Body of pancreas (tissue), 4 donors: ENCODE measurements around the gene ZCCHC2.

Experiments used
- POLR2A ChIP-seq, 3 donors: fragments of 450-650 bp; IDR thresholded peaks; one replicate each; pipeline ENCODE4 v1.6.1; 2016; ENCODE audit warnings: antibody characterized with exemption in 3 of 3, mild to moderate bottlenecking in 2 of 3
- TF ChIP-seq, protein P1 (sequence below), 7 experiments: fragments of 450-650 bp in 4 of 7; fragments of 200-600 bp in 3 of 7; sonication (generic) in 3 of 7; IDR thresholded peaks; one replicate each; pipeline ENCODE4 v1.5.1; 2016 to 2019; ENCODE audit warnings: antibody characterized with exemption in 7 of 7

DNA sequence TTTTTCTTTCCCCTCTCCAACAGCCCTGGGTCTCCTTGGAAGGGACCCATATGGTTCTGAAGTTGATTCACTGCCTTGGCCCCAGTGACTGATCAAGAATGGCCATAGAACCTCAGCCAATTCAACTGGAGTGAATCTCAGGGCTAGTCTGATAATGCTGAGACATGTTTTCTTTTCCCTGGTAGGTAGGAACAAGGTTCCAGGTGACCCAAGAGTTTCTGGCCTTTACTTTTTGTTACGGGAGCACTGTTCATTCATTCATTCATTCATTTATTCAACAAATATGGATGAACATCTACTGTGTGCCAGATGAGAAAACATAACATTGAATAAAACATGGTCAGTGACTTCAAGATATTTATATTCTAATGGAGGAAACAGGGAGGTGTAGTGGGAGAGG, 3.1 kb upstream of the ZCCHC2 start:
- TF ChIP-seq, protein P1, sequence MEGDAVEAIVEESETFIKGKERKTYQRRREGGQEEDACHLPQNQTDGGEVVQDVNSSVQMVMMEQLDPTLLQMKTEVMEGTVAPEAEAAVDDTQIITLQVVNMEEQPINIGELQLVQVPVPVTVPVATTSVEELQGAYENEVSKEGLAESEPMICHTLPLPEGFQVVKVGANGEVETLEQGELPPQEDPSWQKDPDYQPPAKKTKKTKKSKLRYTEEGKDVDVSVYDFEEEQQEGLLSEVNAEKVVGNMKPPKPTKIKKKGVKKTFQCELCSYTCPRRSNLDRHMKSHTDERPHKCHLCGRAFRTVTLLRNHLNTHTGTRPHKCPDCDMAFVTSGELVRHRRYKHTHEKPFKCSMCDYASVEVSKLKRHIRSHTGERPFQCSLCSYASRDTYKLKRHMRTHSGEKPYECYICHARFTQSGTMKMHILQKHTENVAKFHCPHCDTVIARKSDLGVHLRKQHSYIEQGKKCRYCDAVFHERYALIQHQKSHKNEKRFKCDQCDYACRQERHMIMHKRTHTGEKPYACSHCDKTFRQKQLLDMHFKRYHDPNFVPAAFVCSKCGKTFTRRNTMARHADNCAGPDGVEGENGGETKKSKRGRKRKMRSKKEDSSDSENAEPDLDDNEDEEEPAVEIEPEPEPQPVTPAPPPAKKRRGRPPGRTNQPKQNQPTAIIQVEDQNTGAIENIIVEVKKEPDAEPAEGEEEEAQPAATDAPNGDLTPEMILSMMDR (IDR thresholded peaks at IDR 0.05) = no peak
- TF ChIP-seq POLR2A (IDR thresholded peaks at IDR 0.05) = no peak
